Right renal pelvis (tissue), 4 donors: ENCODE data around the gene ARHGAP20. TPM values are rescaled to one million over a fixed set of nuclear protein-coding genes. Genes with fewer than 3 reads are reported as not detected.

Source experiments
- DNase-seq, 4 donors: peaks; one replicate each; pipeline ENCODE4 v3.0.0-alpha.2; 2013; ENCODE audit warnings: low read depth in 4 of 4, low spot score in 3 of 4, missing footprints in 1 of 4
- polyA plus RNA-seq, 4 donors: library from polyadenylated mRNA; unstranded; fragments of 120-200 nt; gene quantifications; one replicate each; pipeline ENCODE4 v1.2.1, GENCODE V29; 2013; ENCODE audit not compliant: insufficient read length in 4 of 4

ARHGAP20 gene
- polyA plus RNA-seq, 4 donors = 4.7 to 6.5 (median 5.2) TPM

GRCh38 chr11:110530900-110531741 is 181.1 kb downstream of the ARHGAP20 start:
- no peak for DNase-seq

- no peak for DNase-seq
Observed at GRCh38 chr11:110529043-110529442, 183.2 kb downstream of the ARHGAP20 start.

- DNase-seq = no peak
Observed at GRCh38 chr11:110527146-110527545, 185.1 kb downstream of the ARHGAP20 start.
